ENCODE measurements around the gene PAK6.

PAK6 gene

GRCh38 chr15:40295297-40295696 is 56.4 kb downstream of the PAK6 start:
- no peak for DNase-seq

GRCh38 chr15:40295877-40296560 is 57.2 kb downstream of the PAK6 start:
- no peak for DNase-seq

GRCh38 chr15:40296561-40297230 is 57.8 kb downstream of the PAK6 start:
- no peak for DNase-seq

DNA sequence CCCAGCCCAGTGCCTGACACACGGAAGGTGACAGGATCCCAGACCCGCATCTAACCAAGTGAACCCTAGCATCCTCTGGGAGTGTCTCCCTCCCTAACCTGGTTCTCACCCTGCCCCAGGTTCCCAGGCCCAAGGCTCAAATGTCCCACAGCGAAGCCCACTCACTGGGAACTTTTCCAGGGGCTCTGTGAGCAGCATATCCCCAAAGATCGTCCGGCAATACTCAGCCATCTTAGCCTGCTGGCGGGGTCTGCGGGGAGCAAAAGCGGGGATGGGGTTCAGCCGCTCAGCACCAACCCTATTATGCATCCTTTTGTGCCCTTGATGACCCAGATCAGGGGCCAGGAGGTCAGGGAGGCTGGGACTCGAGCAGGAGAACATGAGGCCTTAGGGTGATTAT is 58.5 kb downstream of the PAK6 start:
- no peak for DNase-seq

DNA sequence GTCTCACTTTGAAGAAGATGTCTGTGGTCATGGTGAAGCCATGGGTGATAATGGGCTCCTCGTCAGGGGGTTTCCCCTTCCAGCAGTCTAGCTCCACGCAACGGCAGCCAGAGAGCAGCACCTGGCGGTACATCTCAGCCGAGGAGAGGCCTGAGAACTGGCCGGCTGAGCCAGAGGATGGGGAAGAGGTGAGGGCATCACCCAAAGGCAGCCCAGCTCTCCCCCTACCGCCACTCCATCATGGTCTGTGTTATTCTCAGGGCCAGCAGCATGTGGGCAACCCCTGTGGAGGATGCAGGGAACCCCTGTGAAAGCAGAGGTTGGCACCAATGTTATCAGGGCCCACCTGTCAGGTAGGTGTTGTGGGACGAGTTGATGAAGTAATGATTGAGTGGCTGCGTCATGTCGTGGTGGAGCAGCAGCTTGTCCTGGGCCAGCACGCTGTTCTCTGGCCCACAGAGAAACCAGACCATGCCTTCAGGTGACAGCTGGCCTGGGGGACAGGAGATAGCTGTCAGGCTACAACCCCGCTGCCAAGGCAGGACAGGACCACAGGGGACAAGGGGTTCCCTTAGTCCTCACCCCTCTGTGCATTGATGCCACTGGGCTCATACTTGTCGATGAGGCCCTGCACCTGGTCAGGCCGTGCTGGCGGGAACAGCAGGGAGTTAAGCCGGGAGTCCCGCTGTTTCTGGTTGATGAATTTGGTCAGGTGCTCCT is 59.5 kb downstream of the PAK6 start:
- DNase-seq = no peak

- DNase-seq = no peak
Observed at GRCh38 chr15:40300367-40300766, 61.5 kb downstream of the PAK6 start.

GRCh38 chr15:40300771-40301170 is 61.9 kb downstream of the PAK6 start:
- DNase-seq = no peak

DNA sequence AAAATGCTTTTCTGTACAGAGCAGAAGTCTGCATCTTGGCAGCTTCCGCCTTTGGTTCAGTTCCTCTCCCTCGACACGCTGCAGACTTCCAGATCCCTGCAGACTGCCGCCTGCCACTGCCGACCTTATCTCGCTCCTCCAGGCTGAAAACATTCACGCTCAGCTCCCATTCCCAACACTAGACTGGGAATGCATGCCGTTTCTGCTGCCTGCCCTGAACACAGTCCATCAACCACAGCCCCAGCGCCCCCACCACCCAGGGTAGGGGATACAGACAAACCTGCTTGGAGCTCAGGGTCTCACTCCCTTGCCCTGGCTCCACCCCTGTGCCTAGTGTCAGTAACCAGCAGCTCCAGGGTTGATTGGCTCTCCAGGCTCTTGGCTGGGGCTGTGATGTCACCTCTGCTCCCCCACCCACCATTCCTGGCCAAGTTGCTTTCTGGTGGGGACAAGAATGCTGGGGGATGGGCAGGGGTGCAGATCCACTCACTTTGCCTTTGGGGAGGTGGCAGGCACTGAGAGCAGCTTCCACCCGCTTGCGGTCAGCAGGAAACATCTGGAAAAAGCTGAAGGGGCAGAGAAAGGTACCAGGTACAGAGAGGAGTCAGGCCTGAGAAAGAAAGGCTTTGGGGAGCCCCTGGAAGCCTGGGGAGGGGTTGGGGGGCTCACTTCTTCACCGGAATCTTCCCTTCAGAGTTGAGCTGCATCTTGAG is 62.8 kb downstream of the PAK6 start:
- DNase-seq = no peak

DNA sequence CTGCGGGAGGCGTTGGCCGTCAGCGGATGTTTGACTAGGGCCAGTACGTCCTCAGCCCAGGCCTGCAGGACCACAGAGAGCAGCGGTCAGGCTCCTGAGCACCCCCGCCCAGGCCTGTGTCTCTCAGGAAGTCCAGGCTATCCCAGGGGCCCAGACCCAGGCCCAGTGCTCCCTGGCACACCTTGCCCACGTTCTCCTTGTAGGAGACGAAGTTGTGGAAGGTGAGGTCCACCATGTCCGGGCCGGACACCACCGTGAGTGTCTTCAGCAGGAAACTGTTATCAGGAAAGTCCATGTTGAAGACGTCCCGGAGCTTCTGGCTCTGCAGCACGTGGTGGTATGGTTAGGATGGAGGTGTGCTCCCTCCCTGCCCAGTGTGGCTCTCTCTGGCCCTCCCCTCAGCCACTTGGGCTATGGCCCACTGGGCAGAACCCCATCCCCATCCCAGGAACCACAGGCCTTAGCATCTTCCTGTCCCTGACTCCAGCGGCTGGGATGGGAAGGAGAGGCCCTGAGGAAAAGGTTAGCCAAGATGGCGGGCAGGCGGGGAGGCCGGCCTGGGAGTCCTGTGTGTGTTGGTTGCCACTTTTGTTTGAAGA is 63.5 kb downstream of the PAK6 start:
- no peak for DNase-seq

DNA sequence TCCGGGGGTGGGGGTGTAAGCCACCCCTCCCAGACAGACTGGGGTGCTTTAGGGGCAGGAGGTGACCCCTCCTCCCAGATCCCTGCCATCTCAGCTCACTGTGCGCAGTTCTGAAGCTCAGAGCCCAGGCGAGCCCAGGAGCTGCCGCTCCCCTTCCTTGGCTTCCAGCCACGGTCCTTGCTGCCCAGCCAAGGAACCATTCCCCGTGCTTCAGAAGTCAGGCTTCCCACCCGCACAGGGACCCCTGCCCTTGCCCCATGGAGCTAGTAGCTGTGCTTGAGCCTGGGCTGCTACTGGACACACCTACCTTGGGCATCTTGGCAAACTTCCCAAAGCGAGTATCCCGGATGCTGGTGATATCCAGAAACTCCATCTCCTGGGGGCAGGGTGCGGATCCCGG is 64.1 kb downstream of the PAK6 start:
- DNase-seq = no peak

DNA sequence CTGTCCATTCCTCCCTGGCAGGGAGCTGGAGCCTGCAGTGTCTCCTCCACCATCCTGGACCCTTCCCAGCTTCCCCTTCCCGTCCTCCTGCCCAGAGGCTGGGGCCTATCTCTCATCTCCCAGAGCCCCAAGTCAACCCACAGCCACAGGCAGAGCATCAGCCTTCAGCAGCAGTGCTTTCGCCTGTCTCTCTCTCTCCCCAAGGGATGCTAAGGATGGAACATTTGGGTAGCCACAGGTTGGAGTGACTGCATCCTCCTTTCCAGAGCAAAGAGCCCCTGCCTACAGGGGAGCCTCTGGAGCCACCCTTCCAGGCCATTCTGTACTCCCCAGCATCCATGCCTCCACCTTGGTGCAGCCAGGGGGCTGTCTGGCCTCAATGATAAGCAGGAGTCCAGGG is 64.7 kb downstream of the PAK6 start:
- DNase-seq = no peak

DNA sequence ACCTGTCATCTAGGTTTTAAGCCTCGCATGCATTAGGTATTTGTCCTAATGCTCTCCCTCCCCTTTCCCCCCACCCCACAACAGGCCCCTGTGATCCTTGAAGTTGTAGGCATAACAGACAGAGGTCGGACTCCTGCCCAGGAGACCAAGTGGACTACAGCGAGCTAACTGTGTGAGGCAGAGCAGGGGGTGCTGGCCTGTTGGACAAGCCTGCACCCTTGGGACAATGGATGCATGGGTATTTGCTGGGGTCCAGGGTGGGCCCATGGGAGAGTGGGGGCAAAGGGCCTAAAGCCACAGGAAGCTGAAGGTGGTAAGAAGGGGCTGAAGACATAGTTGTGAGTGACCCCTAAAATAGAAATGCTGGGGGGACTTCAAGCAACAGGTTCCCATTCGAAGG is 66.4 kb downstream of the PAK6 start:
- no peak for DNase-seq

- no peak for DNase-seq
Observed at GRCh38 chr15:40306371-40306770, 67.5 kb downstream of the PAK6 start.

DNA sequence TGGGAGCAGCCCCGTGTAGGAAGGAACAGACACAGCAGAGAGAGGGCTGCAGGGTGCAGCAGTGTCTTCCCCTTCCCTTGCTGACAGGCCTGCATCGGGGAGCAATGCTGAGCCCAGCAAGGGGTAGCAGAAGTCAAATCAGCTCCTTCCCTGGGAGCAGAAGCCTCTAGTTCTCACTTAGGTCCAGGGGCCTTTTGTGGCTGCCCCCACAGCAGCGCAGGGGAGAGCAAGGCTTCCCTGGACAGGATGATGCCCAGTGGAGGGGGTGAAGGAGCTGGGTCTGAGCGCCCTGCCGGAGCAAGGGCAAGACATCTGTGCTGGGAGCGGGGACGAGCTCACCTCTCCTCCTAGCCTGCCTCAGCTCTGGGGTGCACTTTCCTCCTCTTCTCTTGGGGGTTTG is 68.0 kb downstream of the PAK6 start:
- peak; percentile 59 for DNase-seq

DNA sequence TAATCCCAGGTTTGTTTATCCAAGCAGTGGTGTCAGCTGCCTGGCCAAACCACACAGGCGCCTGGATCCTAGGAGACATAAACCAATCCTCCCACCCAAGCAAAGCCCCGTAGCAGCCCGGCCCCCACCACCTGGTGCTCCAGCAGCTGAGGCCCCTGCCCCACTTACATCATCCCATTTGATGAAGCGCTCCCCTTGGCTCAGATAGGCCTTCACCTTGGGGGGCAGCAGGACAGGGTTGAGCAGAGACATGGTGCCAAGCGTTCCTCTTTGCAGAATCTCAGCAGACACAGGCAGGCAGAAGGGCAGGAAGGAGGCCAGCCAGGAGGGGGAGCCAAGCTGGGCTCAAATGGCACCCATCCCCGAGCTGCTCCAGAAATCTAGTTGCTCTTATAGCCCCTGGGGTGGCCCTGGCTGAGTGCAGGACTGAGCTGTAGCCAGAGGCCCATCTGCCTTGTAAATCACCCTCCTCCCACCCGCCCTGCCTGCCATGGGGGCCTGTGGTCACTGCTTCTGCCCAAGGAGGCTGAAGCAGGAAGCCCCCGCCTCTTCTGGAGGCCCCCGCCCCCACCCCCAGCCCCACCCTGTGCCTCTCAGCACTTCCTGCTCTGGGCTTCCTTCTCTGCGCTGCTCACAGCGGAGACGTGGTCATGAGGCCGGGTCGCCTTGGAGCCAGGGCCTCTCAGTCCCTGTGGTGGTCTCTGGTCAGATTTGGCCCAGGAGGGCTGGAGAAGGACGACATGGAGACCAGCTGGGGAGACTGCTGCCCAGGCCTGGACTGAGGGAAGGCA is 68.8 kb downstream of the PAK6 start, which contains the start of gene PLCB2:
TSS of gene PLCB2 (minus strand) at position 515 of the 791 bp plus-strand sequence. CDS start at position 252, 263 bp downstream.
- peak; percentile 85 for DNase-seq

DNA sequence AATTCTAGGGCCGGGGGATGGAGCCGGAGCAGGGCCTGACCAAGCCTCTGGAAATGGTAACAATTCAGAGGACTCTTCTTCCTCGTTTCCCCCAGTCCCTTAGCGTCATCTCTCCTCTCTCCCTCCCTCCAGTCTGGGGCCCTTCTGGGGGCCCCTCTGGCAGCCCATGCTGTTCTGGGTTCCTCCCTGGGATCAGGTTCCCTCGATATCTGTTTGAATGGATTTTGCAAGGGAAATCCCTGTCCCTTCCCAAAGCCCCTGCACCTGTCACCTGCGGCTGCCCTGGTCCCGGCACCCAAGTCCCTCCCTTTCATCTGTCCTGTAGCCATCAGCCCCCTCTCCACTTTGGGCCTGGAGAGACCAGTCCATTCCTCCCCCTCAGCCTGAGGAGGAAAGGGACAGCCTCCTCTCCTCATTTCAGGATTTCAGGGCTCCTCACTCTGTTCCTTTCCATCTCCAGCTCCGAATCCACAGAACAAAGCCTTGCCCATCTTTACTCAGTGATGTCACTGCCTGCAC is 70.5 kb downstream of the PAK6 start:
- DNase-seq = no peak

- DNase-seq = peak; percentile 84
Observed at GRCh38 chr15:40310001-40310959, 71.4 kb downstream of the PAK6 start.

DNA sequence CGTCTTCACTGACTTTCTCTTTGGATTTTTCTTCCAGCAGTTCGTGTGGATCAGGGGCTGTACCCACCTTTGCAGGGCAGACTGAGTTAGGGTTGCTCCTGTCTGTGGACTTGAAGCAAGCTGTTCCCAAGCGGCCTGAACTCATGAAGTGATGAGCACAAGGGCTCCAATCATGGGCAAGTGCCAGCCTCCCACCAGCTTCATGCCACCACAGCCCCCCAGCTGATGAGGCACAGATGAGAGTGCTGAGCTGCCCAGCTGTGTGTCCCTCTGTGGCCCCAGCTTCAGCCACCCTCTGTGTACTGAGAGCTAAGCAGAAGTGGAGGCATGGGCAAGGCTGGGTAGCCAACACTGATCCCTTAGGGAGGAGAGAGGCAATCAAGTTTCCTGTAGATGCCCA is 72.1 kb downstream of the PAK6 start:
- no peak for DNase-seq

DNA sequence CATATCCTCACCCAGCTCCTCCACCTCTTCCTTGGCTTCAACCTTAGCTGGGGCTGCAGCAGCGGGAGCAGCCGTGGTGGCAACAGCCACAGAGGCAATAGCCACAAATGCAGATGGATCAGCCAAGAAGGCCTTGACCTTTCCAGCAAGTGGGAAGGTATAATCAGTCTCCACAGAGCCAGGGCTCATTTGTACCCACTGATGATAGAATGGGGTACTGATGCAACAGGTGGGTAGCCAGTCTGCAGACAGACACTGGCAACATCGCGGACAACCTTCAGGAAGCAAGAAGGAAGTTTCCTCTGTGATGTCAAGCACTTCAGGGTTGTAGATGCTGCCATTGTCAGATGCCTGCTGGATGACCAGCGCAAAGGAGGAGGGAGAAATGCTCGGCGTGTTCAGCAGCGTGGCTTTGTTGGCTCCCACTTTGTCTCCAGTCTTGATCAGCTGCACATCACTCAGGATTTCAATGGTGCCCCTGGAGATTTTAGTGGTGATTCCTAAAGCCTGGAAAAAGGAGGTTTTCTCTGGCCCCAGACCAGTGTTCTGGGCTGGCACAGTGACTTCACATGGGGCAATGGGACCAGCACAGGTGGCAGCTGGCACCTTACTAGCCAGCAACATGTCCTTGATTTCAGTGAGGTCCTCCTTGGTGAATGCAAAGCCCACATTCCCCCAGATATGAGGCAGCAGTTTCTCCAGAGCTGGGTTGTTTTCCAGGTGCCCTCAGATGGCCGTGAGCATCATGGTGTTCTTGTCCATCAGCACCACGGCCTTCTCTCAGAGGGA is 73.7 kb downstream of the PAK6 start:
- DNase-seq = no peak

All from activated CD8-positive, alpha-beta memory T cell treated with anti-CD3 and anti-CD28 coated beads, Interleukin-2, amount 50 U/mL, for 48 hours (primary cell).